GM12878 (cell line): ENCODE measurements around the gene HYOU1. TPM values are rescaled to one million over a fixed set of nuclear protein-coding genes. Genes with fewer than 3 reads are reported as not detected.

Experiments
- ATAC-seq: fragments of 200-7000 bp; cut with Tn5 transposase; 3 replicates; pipeline ENCODE4 v1.9.1; 2020; ENCODE audit warnings: mild to moderate bottlenecking, moderate library complexity
- BruUV-seq: library from RNA; stranded (reverse); fragments of 400-500 nt; replicated peaks from 2 replicates; lab custom pipeline; 2021; lab: Mats Ljungman, UMichigan
- CTCF ChIA-PET: fragments of 300-600 bp; sonication (Branson Sonifier 250); formaldehyde crosslinking; extraction: SDS; loops from one replicate; lab custom pipeline; 2021; ENCODE audit warnings: inconsistent platforms; lab: Yijun Ruan, JAX
- POLR2A ChIA-PET: fragments of 350-600 bp; formaldehyde crosslinking; extraction: SDS; loops from one replicate; lab custom pipeline; 2021; ENCODE audit warnings: inconsistent platforms; lab: Charles Lee
- RAD21 ChIA-PET: fragments of 300-600 bp; sonication (Branson Sonifier 250); formaldehyde crosslinking; loops from one replicate; lab custom pipeline; 2023; ENCODE audit warnings: antibody characterized with exemption; ENCODE audit not compliant: unreplicated experiment; lab: Charles Lee
- SMC1A ChIA-PET: fragments of 300-600 bp; sonication (Branson Sonifier 250); formaldehyde crosslinking; loops from one replicate; lab custom pipeline; 2023; ENCODE audit not compliant: unreplicated experiment, uncharacterized antibody; lab: Charles Lee
- DNase-seq: peaks from one replicate; pipeline ENCODE4 v3.0.0-alpha.2; 2011; ENCODE audit warnings: low read depth, low spot score
- FAIRE-seq: peaks from 3 replicates; lab custom pipeline; 2011; peaks lifted over from hg19 to GRCh38; lab: Jason Lieb, UNC
- H2AFZ ChIP-seq: 2 replicates; pipeline ENCODE4 v1.6.0; 2011; ENCODE audit warnings: low read depth, low read length, control low read depth; ENCODE audit not compliant: control insufficient read depth
- H3K27ac ChIP-seq: 2 replicates; pipeline ENCODE4 v1.5.1; 2011; ENCODE audit warnings: control low read depth; ENCODE audit not compliant: control insufficient read depth, insufficient read depth
- H3K27me3 ChIP-seq, 2 experiments: replicated peaks in 1 of 2; 2 replicates each; pipeline versions ENCODE4 v1.6.0 to v1.6.1; 2011; ENCODE audit warnings: low read length in 1 of 2; ENCODE audit not compliant: control insufficient read depth in 2 of 2, insufficient read depth in 2 of 2
- H3K36me3 ChIP-seq, 2 experiments: 2 replicates each; pipeline ENCODE4 v1.5.1; 2011; ENCODE audit warnings: low read length in 1 of 2; ENCODE audit not compliant: control insufficient read depth in 2 of 2, insufficient read depth in 2 of 2
- H3K4me1 ChIP-seq: 2 replicates; pipeline ENCODE4 v1.6.1; 2011; ENCODE audit warnings: mild to moderate bottlenecking, low read length, moderate library complexity, mixed read lengths; ENCODE audit not compliant: control insufficient read depth, insufficient read depth
- H3K4me2 ChIP-seq: 2 replicates; pipeline ENCODE4 v1.6.0; 2011; ENCODE audit warnings: control low read depth; ENCODE audit not compliant: control insufficient read depth, insufficient read depth
- H3K4me3 ChIP-seq: fragments of 200-600 bp; sonication (generic); 2 replicates; pipeline ENCODE4 v1.5.1; 2016
- H3K79me2 ChIP-seq: 2 replicates; pipeline ENCODE4 v1.6.0; 2011; ENCODE audit warnings: low read length; ENCODE audit not compliant: control insufficient read depth, insufficient read depth
- H3K9ac ChIP-seq: 2 replicates; pipeline ENCODE4 v1.8.0; 2011; ENCODE audit warnings: low read length, control low read depth, mixed read lengths; ENCODE audit not compliant: control insufficient read depth, insufficient read depth
- H3K9me3 ChIP-seq: replicated peaks from 3 replicates; pipeline ENCODE4 v1.5.1; 2011; ENCODE audit warnings: mild to moderate bottlenecking, low read length; ENCODE audit not compliant: control insufficient read depth, insufficient read depth
- H4K20me1 ChIP-seq: 2 replicates; pipeline ENCODE4 v1.6.0; 2011; ENCODE audit not compliant: control insufficient read depth, insufficient read depth
- BCL11A ChIP-seq: IDR thresholded peaks from 2 replicates; pipeline ENCODE4 v1.6.1; 2011; ENCODE audit warnings: low read depth, low read length
- BCL3 ChIP-seq: IDR thresholded peaks from 2 replicates; pipeline ENCODE4 v1.6.1; 2011; ENCODE audit warnings: borderline replicate concordance, low read depth, mild to moderate bottlenecking, moderate library complexity, low read length; ENCODE audit not compliant: insufficient read depth, poor library complexity, severe bottlenecking
- MTA2 ChIP-seq: fragments of 450-650 bp; IDR thresholded peaks from 2 replicates; pipeline ENCODE4 v1.6.1; 2016; ENCODE audit warnings: low read depth, mild to moderate bottlenecking, moderate library complexity
- SPI1 ChIP-seq: IDR thresholded peaks from 2 replicates; pipeline ENCODE4 v1.6.1; 2011; ENCODE audit warnings: low read depth, mild to moderate bottlenecking, low read length, moderate library complexity, borderline replicate concordance; ENCODE audit not compliant: insufficient read depth
- SUZ12 ChIP-seq: fragments of 200-600 bp; sonication (generic); IDR thresholded peaks from one replicate; pipeline ENCODE4 v1.6.1; 2018; ENCODE audit warnings: antibody characterized with exemption, mild to moderate bottlenecking; ENCODE audit not compliant: unreplicated experiment
- TARDBP ChIP-seq: IDR thresholded peaks from 2 replicates; pipeline ENCODE4 v1.6.1; 2016; ENCODE audit warnings: borderline replicate concordance
- TCF12 ChIP-seq: IDR thresholded peaks from 2 replicates; pipeline ENCODE4 v1.6.1; 2011; ENCODE audit warnings: low read depth, mild to moderate bottlenecking, low read length
- USF1 ChIP-seq: IDR thresholded peaks from 2 replicates; pipeline ENCODE4 v1.6.1; 2011; ENCODE audit warnings: borderline replicate concordance, low read depth, mild to moderate bottlenecking, moderate library complexity, mixed read lengths, low read length; ENCODE audit not compliant: insufficient read depth; ENCODE audit errors: extremely low read length
- WGBS: methylation state at CpG from one replicate; pipeline ENCODE4 v1.1.6; 2016; ENCODE audit warnings: low lambda C conversion rate; ENCODE audit not compliant: insufficient replicate concordance, insufficient coverage; ENCODE audit errors: missing lambda C conversion rate; 5-methylcytosine and 5-hydroxymethylcytosine counted together
- in situ Hi-C: fragments of 300-500 bp; cut with MboI; formaldehyde crosslinking; loops from 9 replicates; pipeline ENCODE4 v1.14.3; 2018; ENCODE audit warnings: mixed read lengths
- intact Hi-C: fragments of 100-400 bp; cut with micrococcal nuclease; formaldehyde crosslinking; loops from one replicate; pipeline ENCODE4 v1.14.2; 2022; ENCODE audit not compliant: unreplicated experiment
- polyA plus RNA-seq, 11 experiments: library from polyadenylated mRNA; depleted of rRNA in 4 of 11; unstranded in 6 of 11; stranded (reverse) in 5 of 11; fragments of >200 nt; fragmentation: Nextera tagmentation in 4 of 11; fragmentation: Illumina TruSeq in 1 of 11; extraction: Ambion mirVana in 4 of 11; extraction: Trizol in 1 of 11; gene quantifications; 1 replicate in 1 of 11; 2 replicates in 10 of 11; pipeline versions ENCODE4 v1.2.1 to v1.2.3, GENCODE V29; 2011 to 2016; ENCODE audit warnings: inconsistent platforms in 2 of 11, missing spikeins in 2 of 11, low read depth in 1 of 11
- total RNA-seq, 4 experiments: library from RNA; depleted of rRNA in 3 of 4; stranded (reverse); fragments of >200 nt in 3 of 4; fragmentation: Illumina TruSeq in 1 of 4; extraction: Trizol in 1 of 4; gene quantifications; 2 replicates each; pipeline versions ENCODE4 v1.2.1 to v1.2.3, GENCODE V29; 2013 to 2021
- TF ChIP-seq, protein P1 (sequence below): IDR thresholded peaks from 2 replicates; pipeline ENCODE4 v1.6.1; 2012; ENCODE audit warnings: low read depth, low read length, improper control_type of control experiment

HYOU1 gene
- total and polyA plus RNA-seq, 10 of the 15 experiments (the other 5 are each of a cell fraction or from before 2014, with no cell fraction given) = 15.4 to 157 (median 109) TPM

DNA sequence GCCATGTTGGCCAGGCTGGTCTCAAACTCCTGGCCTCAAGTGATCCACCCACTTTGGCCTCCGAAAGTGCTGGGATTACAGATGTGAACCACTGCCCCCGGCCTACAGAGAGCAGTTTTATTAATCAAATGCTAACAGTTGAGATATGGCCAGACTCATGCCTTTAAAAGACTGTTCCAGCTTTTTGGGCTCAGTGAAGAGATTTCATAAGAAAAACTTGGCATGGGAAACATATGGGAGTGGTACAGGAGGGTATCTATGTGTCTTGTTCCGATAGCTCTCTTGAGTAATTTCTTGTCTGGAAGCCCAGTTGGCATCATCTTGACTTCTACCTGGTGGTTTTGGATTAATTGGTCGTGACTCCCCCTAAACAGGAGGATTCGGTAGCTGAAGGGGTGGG lies 18.1 kb downstream of the HYOU1 start:
- BruUV-seq = no TSS peak
- no peak for TF ChIP-seq TCF12
- no peak for TF ChIP-seq BCL11A
- no peak for TF ChIP-seq USF1
- TF ChIP-seq, protein P1, sequence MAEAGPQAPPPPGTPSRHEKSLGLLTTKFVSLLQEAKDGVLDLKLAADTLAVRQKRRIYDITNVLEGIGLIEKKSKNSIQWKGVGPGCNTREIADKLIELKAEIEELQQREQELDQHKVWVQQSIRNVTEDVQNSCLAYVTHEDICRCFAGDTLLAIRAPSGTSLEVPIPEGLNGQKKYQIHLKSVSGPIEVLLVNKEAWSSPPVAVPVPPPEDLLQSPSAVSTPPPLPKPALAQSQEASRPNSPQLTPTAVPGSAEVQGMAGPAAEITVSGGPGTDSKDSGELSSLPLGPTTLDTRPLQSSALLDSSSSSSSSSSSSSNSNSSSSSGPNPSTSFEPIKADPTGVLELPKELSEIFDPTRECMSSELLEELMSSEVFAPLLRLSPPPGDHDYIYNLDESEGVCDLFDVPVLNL = no peak
- TF ChIP-seq BCL3 = no peak
- TF ChIP-seq TARDBP = no peak
- no peak for TF ChIP-seq SPI1
- TF ChIP-seq MTA2 = no peak
- TF ChIP-seq SUZ12 = no peak
- Histone ChIP-seq H4K20me1 (no peaks in the 10 kb centered on the region), H3K27me3 (no peaks in the 10 kb centered on the region), H3K4me2 (no peak overlapping the region), H3K4me1 (no peaks in the 10 kb centered on the region), H2AFZ (no peak overlapping the region), H3K4me3 (no peak overlapping the region), H3K36me3 (no peaks in the 10 kb centered on the region), H3K27ac (no peak overlapping the region), H3K79me2 (no peaks in the 10 kb centered on the region), H3K9ac (no peak overlapping the region), H3K9me3 (no peaks in the 10 kb centered on the region)
- ChIA-PET CTCF (interaction anchor here (0.5 to 0.9 kb wide), 2 partner anchors 18 to 28 kb away, joined by 3 read pairs; no protein-coding TSS in a partner anchor), SMC1A (interaction anchor here (0.6 to 1.1 kb wide), 4 partner anchors 13 to 128 kb away, joined by 3 to 4 read pairs (median 3); partner anchors contain the start of gene VPS11), RAD21 (interaction anchor here (1.5 kb wide), 1 partner anchor 13 kb away, joined by 3 read pairs; no protein-coding TSS in a partner anchor), POLR2A (interaction anchor here (0.5 to 1.9 kb wide), 2 partner anchors 12 to 22 kb away, joined by 3 to 7 read pairs; no protein-coding TSS in a partner anchor)
- 80% methylated on average over 5 of the region's 5 CpGs for WGBS
- in situ Hi-C loops (no loop called here), intact Hi-C loops (no loop called here)
- ATAC-seq (no peak), DNase-seq (no peak), FAIRE-seq (no peak)
